ENCODE data around the gene DUSP11.
"Not testable (repeated sequence)": the region's sequence is repeated elsewhere in the genome, so short reads cannot be mapped to it uniquely, and the experiment has no call there.

The DUSP11 gene

DNA sequence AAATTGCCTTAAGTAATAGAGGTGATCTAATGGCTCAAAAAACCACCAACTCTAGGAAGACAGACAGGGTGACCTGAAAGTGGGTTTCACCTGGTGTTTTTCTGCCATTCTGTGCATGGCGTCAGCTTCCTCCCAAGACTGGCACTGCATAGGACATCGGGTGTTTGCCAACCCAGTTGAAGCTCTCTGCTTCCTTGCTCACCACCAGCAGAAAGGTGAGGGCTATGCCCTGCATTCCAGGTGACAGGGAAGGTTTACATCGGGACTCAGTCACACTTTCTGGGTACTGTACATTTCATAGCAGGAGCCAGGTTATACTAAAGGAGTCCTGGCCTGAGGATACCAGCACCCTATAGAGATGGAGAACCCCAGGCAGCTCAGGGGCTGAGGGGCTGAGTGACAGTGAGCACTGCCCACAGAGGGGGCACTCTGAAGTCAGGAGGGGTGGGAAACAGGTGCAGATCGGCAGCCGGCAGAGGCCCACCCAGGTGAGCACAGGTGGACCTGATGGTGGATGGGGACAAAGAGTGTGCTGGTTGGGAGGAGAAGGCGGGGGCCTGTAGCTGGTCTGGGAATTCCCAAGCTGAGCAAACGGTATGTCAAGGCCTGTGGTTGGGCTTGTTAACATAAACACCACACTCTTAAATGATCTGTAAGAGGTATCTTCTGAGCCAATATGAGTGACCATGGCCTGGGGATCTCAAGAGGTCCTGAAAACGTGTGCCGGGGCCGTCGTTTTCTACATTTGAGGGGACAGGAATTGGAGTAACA is 60.9 kb downstream of the DUSP11 start:
- no peak for DNase-seq (ENCODE audit: low spot score)
- FAIRE-seq = no peak

DNA sequence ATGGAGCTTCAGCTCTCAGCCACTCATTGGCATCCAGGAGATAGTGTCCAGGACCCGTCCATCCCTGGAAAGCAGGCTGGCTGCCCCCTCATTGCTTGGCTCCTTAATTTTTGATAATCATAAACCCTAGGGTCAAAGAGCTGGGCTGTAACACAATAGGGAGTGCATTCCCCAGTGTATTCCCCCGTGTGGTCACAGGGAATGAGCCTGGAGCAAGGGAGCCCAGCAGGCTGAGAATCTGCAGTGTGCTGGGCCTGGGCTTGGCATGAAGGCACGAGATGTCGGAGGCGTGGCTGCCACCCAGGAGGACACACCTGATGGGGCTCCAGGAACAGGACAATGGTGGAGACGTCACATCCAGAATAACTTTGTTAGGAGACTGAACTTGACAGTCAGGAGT is 61.5 kb downstream of the DUSP11 start:
- DNase-seq (ENCODE audit: low spot score) (no peak), FAIRE-seq (no peak)

DNA sequence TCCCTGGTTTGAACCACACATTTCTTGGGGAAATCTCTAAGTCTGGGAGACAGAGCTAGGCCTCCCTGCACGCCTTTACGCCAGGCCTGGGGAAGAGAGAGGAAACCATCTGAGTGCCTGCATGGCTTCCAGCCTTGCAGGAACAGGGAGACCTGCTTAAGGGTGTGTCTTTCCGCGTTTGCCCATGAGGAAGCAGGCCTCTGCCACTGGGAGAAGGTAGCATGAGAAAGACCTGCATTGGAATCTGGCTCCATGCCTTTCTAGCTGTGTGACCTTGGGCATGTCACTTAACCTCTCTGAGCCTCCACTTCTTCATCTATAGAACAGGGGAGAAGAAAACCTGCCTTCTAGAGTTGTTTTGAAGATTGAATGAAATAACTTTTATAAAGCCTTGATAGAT is 62.2 kb downstream of the DUSP11 start:
- FAIRE-seq; DNase-seq (ENCODE audit: low spot score): not testable (repeated sequence)

DNA sequence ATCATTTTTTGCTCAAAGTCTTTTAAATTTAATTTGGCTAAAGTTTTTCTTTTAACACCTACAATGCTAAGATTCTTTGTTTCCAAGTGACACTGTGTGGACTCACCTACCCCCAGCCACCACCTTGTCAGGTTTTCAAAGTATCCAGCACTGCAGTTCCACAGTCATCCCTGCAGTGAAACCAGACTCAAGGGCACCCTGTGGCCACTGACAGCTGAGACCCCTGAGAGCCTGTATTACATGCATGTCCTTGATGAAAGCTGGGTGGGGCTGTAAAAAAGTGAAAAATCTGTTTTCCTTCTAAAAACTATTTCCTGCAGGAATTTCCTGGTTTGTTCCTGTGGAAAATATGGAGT is 62.7 kb downstream of the DUSP11 start:
- no peak for FAIRE-seq
- no peak for DNase-seq (ENCODE audit: low spot score)

DNA sequence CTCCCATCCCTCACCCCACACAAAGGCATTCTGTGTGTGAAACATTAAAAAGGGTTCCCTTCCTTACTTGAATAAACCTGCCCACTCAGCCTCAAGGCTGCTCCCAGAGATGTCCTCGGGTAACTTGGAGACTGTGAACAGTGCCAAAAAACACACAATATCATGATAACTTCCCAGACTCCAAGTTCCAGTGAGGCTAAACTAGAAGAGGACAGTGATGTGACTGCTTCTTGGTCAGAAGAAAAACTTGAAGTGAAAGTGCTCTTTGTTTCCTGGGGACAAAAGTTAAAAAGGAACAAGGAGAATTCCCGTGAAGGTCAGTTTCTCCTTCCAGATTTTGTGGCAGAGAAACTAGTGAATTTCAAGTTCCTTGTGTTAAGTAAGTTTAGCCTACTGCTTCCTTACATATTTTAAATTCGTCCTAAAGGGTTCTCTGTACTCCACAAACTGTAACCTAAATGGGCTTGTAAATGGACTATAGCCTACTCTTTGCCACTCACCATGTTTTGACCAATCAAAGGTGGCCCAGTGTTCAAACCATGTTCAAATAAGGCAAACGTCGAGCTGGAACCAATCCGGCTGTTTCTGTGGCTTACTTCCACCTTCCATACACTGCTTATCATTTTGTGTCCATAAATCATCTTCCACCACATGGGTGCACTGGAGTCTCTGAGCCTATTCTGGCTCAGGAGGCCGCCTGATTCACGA is 63.2 kb downstream of the DUSP11 start:
- DNase-seq (ENCODE audit: low spot score) (no peak), FAIRE-seq (no peak)

DNA sequence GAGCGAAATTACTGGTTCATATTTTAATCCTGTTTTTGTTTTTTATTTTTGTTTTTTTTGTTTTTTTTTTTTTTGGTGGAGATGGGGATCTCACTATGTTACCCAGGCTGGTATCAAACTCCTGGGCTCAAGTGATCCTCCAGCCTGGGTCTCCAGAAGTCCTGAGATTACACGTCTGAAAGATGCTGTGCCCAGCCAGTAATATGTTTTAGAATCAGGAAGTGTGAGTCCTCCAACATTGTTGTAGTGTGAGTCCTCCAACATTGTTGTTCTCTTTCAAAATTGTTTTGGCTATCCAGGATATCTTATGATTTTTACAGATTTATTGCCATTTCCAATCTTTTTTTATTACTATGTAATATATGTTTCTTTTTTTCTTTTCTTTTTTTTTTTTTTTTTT is 65.8 kb downstream of the DUSP11 start:
- DNase-seq (ENCODE audit: low spot score) = no peak
- FAIRE-seq = no peak
